Ramos (cell line): ENCODE data around the gene SLIT2.

Source experiments
- in situ Hi-C: fragments of 300-500 bp; cut with MboI; formaldehyde crosslinking; loops from one replicate; pipeline ENCODE4 v1.14.3; 2022; ENCODE audit warnings: low sequenced_read_pairs; ENCODE audit not compliant: unreplicated experiment

The SLIT2 gene

DNA sequence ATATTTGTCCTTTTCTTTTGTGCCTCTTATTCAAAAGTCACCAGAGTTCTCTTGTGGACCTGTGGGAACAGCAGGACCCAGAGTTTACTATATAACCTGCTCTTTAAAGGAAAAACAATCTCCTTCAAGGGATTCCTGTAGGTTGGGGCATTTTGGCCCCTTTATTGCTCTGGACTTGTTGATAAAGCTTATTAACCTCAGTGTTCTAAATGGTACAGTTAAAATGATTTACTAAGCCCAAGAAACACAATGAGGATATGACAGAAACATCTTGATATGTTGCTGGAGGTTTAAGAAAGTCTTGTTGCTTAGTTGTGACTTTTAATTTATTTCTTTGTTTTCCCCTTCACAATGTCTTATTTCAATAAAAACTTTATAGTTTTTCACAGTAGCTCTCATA is 46.8 kb downstream of the SLIT2 start:
- in situ Hi-C loops, result no loop called here

DNA sequence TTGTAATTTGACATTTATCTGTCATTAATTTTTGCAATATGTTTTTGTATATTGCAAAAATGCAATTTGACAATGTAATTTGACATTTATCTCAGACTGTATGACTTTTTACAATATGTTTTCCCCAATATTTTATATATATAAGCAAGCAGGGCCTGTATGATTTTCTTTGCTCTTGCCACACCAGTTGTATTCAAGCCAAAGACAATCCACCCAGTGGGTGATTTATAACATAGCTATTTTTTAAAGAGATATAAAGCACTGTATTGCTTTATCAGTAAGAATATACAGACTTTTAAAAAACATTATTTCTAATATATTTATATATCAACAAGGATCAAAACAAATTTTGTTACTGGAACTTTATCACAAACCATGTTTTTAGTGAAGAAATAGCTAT is 47.3 kb downstream of the SLIT2 start:
- in situ Hi-C loops, result no loop called here

DNA sequence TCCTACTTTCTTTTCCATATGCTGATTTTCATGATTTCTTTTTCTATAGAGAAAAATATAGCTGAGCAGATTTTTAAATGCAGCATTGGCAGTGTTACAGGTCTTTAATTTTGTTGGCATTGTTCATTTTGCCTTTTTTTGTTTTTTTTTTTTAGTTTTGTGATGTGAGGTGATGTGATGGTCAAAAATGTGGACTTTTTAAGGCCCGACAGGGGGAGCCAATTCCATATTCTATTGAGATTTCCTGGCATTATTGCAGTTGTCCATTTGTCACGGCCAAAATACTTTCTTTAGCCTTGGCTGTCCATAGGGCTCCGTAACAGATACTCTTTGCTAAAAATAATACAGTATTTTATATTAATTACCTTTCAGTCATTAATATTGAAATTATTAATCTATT is 47.8 kb downstream of the SLIT2 start:
- in situ Hi-C loops, result no loop called here

DNA sequence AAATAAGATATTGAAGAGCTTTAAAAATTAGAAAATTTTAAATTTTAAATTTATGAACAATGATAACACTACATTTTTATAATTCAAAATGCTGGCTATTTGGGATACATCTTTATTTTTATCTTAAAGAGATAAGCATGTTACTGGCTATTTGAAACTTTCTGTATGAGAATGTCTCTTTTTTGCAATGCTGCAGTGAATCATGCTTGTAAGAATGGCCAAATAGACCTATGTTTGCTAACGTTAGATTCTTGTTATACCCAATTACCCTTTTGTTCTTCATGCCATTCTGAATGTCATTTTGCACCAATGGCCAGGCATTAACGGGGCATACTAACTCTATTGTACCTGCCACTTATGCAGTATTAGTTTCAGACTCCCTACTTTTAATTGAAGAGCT is 49.5 kb downstream of the SLIT2 start:
- in situ Hi-C loops, result no loop called here
